Activated CD8-positive, alpha-beta memory T cell treated with anti-CD3 and anti-CD28 coated beads for 36 hours (primary cell): Measurements from ENCODE around the gene NUP62. TPM values are rescaled to one million over a fixed set of nuclear protein-coding genes. Genes with fewer than 3 reads are reported as not detected.
"Not testable (repeated sequence)": the region's sequence is repeated elsewhere in the genome, so short reads cannot be mapped to it uniquely, and the experiment has no call there.

Experiments
- CTCF ChIA-PET: fragments of 350-600 bp; sonication (Branson Sonifier 250); formaldehyde crosslinking; loops from one replicate; lab custom pipeline; 2021; ENCODE audit warnings: antibody characterized with exemption; lab: Charles Lee
- POLR2A ChIA-PET: fragments of 350-600 bp; sonication (Branson Sonifier 250); formaldehyde crosslinking; loops from one replicate; lab custom pipeline; 2021; ENCODE audit warnings: antibody characterized with exemption; lab: Charles Lee
- total RNA-seq, 2 experiments: library from RNA; stranded (reverse); gene quantifications; one replicate each; pipeline ENCODE4 v1.2.3, GENCODE V29; 2021

The NUP62 gene
- 100 to 1,000 TPM; 206 to 216 TPM for total RNA-seq

DNA sequence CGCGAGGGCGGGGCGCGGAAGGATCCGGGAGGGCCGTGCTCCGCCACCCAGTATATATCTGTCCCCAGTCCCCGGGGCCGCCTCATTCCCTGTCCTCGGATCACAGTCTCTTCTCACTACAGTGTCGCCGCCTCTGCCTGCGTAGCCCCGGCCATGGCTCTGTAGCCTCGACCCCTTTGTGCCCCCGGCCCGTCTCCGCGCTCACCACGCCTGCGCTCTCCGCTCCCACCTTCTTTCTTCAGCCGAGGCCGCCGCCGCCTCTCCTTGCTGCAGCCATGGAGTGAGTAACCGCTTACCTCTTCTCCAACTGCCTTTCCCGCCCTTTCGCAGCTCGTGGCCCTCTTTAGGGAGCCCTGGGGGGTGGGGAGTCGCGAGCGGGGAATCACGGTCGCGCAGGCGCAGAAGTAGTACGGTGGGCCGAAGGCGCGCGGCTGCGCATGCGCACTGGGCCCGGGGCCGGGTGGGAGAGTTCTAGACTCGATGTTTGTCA lies at the start of gene NUP62, which contains the start of gene ATF5:
Gene NUP62 (minus strand): TSS at position 384 of the 490 bp plus-strand sequence. CDS start 19,697 bp downstream, outside the sequence.
Gene ATF5 (plus strand): TSS at position 85 of the 490 bp plus-strand sequence. CDS start 1,646 bp downstream, outside the sequence.
- CTCF ChIA-PET, result interaction anchor here (1.0 to 2.7 kb wide), 9 partner anchors 8 to 96 kb away, joined by 3 to 13 read pairs (median 3); partner anchors contain the start of genes PTOV1, VRK3 and ZNF473
- POLR2A ChIA-PET, result interaction anchor here (0.6 to 2.2 kb wide), 12 partner anchors 9 to 331 kb away, joined by 3 to 12 read pairs (median 4); partner anchors contain the start of genes AKT1S1, IL4I1, TBC1D17 and ZNF473

- POLR2A ChIA-PET, result no interaction called here
- CTCF ChIA-PET, result no interaction called here
Measured at GRCh38 chr19:49978324-49978723, 49.0 kb upstream of the NUP62 start.

GRCh38 chr19:49977881-49978280 lies 48.6 kb upstream of the NUP62 start:
- POLR2A ChIA-PET, result no interaction called here

GRCh38 chr19:49977076-49977475 lies 47.8 kb upstream of the NUP62 start:
- ChIA-PET POLR2A (no interaction called here), CTCF (no interaction called here)

More at GRCh38 chr19:49977881-49978280, 48.6 kb upstream of the NUP62 start:
- CTCF ChIA-PET, result no interaction called here

DNA sequence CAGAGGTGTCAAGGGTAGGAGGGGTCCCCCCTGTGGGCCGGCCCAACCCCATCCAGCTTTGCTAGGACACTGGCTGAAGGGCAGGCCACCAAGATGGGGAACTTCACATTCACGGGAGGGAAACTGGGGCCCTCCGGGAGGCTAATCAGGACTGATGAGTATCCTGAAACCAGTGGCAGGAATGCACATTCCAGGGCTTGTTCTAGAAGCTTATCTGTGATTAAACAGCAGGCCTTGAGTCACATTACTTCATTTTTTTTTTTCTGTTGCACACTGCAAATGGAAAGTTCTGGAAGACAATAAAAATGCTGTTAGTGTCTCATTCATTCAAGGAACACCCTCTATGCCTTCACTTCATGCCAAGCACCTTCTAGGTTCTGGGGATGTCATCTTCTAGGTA lies 47.2 kb upstream of the NUP62 start:
- POLR2A ChIA-PET, result no interaction called here
- CTCF ChIA-PET, result interaction anchor here (1.2 kb wide), 1 partner anchor 9 kb away, joined by 3 read pairs; no protein-coding TSS in a partner anchor

GRCh38 chr19:49975051-49975450 lies 45.7 kb upstream of the NUP62 start:
- CTCF ChIA-PET, result interaction anchor here (0.6 to 1.2 kb wide), 2 partner anchors 10 to 284 kb away, joined by 3 read pairs; no protein-coding TSS in a partner anchor
- POLR2A ChIA-PET, result no interaction called here

GRCh38 chr19:49973987-49974386 lies 44.7 kb upstream of the NUP62 start:
- ChIA-PET POLR2A (no interaction called here), CTCF (no interaction called here)

GRCh38 chr19:49972841-49973240 lies 43.5 kb upstream of the NUP62 start:
- ChIA-PET CTCF (no interaction called here), POLR2A (no interaction called here)

DNA sequence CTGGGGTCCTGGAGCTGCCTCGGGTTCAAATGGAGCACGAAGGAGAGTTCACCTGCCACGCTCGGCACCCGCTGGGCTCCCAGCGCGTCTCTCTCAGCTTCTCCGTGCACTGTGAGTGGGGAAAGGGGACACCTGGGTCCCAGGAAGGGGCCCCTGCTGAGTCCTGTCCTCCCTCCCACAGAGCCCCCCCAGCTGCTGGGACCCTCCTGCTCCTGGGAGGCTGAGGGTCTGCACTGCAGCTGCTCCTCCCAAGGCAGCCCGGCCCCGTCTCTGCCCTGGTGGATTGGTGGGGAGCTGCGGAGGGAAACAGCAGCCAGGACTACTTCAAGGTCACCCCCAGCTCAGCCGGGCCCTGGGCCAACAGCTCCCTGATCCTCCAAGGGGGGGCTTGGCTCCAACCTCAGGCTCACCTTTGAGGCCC lies 42.7 kb upstream of the NUP62 start:
- CTCF ChIA-PET, result no interaction called here
- POLR2A ChIA-PET, result no interaction called here

GRCh38 chr19:49969355-49969754 lies 40.1 kb upstream of the NUP62 start:
- CTCF ChIA-PET, result not testable (repeated sequence)

DNA sequence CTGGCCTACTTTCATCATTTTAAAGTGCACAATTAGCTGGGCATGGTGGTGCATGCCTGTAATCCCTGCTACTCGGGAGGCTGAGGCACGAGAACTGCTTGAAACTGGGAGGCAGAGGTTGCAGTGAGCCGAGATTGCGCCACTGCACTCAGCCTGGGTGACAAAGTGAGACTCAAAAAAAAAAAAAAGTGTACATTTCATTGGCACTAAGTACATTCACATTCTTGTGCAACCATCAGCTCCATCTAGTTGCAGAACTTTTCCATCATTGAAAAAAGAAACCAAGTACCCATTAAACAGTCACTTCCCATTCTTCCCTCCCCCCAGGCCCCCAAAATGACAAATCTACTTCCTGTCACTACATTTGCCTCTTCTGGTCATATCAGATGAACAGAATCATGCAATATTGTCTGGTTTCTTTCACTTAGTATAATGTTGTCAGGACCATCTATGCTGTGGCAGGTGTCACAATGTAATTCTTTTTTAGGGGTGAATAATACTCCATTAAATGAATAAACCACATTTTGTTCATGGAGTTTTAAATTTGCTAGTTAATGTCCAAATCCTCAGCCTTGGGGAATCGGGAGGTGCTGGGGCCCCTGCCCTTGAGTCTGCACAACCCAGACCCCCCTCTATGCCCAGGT lies 39.1 kb upstream of the NUP62 start:
- ChIA-PET POLR2A (no interaction called here), CTCF (no interaction called here)

More at GRCh38 chr19:49969355-49969754, 40.1 kb upstream of the NUP62 start:
- POLR2A ChIA-PET, result not testable (repeated sequence)

DNA sequence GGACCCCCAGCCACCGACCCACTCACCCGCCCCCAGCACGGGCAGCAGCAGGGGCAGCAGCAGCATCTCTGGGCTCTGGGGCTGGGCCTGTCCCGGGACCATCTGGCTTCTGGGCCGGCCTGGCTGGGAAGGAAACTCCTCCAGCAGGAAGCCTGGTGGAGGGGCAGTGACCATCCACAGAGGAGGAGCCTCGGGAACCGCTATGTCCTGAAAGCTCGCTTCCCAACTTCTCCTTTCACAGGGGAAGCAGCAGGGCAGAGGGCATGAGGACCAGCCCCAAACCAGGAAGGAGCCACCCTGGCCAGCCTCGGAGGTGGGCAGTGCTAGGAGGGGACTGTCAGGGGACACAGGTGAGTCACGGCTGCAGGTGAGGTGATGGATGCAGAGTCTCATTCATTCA lies 31.7 kb upstream of the NUP62 start, which contains the start of gene SIGLEC11:
Gene SIGLEC11 (minus strand): TSS at position 193 of the 400 bp plus-strand sequence. CDS start 91 bp downstream, at position 102.
- POLR2A ChIA-PET, CTCF ChIA-PET: not testable (repeated sequence)

GRCh38 chr19:49959892-49960291 lies 30.6 kb upstream of the NUP62 start:
- POLR2A ChIA-PET, CTCF ChIA-PET: not testable (repeated sequence)

DNA sequence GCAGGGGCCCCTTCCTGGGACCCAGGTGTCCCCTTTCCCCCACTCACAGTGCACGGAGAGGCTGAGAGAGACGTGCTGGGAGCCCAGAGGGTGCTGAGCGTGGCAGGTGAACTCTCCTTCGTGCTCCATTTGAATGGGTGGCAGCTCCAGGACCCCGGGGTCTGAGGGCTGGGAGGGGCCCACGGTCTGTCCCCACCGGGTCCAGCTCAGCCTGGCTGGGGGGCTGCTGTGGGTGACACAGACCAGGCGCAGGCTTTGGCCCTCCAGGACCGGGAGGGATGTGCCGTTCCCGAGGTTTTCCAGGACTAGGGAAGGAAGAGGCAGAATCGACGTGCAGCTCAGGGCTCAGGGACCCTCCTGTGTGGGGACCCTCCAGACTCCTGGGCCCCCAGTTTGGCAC lies 29.3 kb upstream of the NUP62 start:
- CTCF ChIA-PET, POLR2A ChIA-PET: not testable (repeated sequence)

DNA sequence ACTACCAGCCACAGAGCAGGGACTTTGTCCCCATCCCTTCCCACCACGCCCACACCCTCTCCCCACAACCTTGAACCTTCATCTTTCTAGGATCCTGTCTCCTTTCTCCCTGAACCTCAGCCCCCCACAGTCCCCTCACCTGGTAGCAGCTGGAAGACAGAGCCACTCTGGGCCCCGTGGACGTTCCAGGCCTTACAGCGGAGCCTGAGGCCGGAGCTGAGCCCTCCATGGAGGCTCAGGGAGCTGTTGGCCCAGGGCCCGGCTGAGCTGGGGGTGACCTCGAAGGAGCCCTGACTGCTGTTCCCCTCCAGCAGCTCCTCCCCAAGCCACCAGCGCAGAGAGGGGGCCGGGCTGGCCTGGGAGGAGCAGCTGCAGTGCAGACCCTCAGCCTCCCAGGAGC lies 28.8 kb upstream of the NUP62 start:
- POLR2A ChIA-PET, CTCF ChIA-PET: not testable (repeated sequence)

DNA sequence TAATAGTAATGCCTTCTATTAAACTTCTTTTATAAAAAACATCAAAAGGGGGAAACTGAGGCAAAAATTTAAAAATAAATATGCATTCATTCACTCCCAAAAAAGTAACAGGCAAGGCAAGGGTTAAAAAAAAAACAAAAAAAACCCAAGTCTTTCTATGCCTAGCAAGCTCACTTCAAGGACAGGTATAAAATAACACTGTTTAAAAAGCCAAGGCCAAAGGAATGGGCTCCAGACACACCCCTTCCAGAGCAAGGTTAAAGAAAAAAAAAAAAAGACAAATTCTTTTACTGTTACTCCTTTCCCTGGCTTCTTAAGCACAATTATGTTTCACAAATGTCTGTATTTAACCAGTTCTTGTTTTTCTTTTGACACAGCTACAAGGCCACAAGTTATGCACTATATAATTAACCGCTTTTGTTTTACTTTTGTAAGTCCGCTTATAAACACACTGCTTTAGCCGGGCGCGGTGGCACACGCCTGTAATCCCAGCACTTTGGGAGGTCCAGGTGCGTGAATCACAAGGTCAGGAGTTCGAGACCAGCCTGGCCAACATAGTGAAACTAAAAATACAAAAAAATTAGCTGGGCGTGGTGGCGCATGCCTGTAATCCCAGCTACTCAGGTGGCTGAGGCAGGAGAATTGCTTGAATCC lies 28.1 kb upstream of the NUP62 start:
- CTCF ChIA-PET, result interaction anchor here (0.6 kb wide), 1 partner anchor 20 kb away, joined by 4 read pairs; no protein-coding TSS in a partner anchor

GRCh38 chr19:49956115-49956495 lies 26.8 kb upstream of the NUP62 start:
- ChIA-PET POLR2A (no interaction called here), CTCF (no interaction called here)

More for the DNA sequence above, 28.1 kb upstream of the NUP62 start:
- POLR2A ChIA-PET, result no interaction called here

- POLR2A ChIA-PET, result no interaction called here
- CTCF ChIA-PET, result interaction anchor here (2.6 kb wide), 1 partner anchor 17 kb away, joined by 13 read pairs; no protein-coding TSS in a partner anchor
Measured at GRCh38 chr19:49954933-49955332, 25.6 kb upstream of the NUP62 start.

DNA sequence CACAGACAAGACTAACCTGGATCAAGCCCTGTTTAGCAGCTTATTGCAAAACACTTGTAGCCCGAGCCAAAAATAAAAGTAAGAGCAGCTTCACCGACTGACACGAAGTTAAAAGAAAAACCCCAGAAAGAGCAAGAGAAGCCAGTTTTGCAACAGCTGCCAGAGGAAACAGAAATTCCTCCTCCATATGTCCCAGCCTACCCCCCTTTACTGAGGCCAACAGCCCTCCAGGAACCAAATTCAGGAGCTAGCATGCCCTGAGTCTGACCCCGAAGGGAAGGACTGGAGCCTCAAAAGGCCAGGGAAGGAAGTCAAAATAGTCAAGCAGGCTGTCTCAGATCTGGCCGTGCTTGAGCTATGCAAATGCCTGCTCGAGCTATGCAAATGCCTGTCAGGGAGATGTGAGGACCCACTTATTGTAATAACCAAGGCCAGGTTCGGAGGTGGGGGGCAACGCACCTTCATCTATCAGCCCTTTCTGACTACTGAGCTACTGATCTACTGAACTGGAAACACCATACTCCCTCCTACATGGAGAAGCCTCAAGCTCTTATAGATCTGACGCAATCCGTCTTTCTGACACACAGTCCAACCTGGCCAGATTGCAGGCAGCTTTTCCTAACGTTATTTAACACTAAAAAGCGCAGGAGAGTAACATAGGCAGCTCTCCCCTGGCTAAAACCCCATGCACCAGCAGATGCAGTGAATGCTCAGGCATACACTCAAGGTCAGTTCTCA lies 25.0 kb upstream of the NUP62 start:
- CTCF ChIA-PET, result interaction anchor here (0.9 to 2.6 kb wide), 2 partner anchors 17 to 29 kb away, joined by 5 to 13 read pairs; no protein-coding TSS in a partner anchor
- POLR2A ChIA-PET, result no interaction called here
